Measurements from ENCODE around the gene FBXO17.
"Not testable (repeated sequence)": the region's sequence is repeated elsewhere in the genome, so short reads cannot be mapped to it uniquely, and the experiment has no call there.

The FBXO17 gene

GRCh38 chr19:38942471-38943181, 32.9 kb downstream of the FBXO17 start:
- H3K27me3 Mint-ChIP-seq = peaks cover 4% of the 10 kb centered on the region
- peaks cover 4% of the 10 kb centered on the region for H3K4me1 Mint-ChIP-seq (ENCODE audit: low read depth)
- no peaks in the 10 kb centered on the region for H3K9me3 Mint-ChIP-seq
- no peak overlapping the region for H3K4me3 Mint-ChIP-seq
- DNase-seq = no peak
- no peaks in the 10 kb centered on the region for H3K36me3 Mint-ChIP-seq (ENCODE audit: low read depth)
- no peak overlapping the region for H3K27ac Mint-ChIP-seq

GRCh38 chr19:38941979-38942378, 33.6 kb downstream of the FBXO17 start:
- Mint-ChIP-seq H3K27me3 (peaks cover 4% of the 10 kb centered on the region), H3K4me3 (no peak overlapping the region), H3K4me1 (ENCODE audit: low read depth) (peaks cover 4% of the 10 kb centered on the region), H3K27ac (no peak overlapping the region), H3K9me3 (no peaks in the 10 kb centered on the region), H3K36me3 (ENCODE audit: low read depth) (no peaks in the 10 kb centered on the region)
- no peak for DNase-seq

- not testable (repeated sequence) for H3K27ac Mint-ChIP-seq, H3K4me3 Mint-ChIP-seq, H3K27me3 Mint-ChIP-seq
Measured at GRCh38 chr19:38941466-38941865, 34.1 kb downstream of the FBXO17 start.

GRCh38 chr19:38939957-38940356, 35.6 kb downstream of the FBXO17 start:
- Mint-ChIP-seq H3K27me3 (peaks cover 4% of the 10 kb centered on the region), H3K4me3 (no peak overlapping the region), H3K27ac (no peak overlapping the region), H3K9me3 (peaks cover 2% of the 10 kb centered on the region), H3K4me1 (ENCODE audit: low read depth) (peaks cover 4% of the 10 kb centered on the region), H3K36me3 (ENCODE audit: low read depth) (peaks cover 10% of the 10 kb centered on the region)
- DNase-seq = no peak

More at GRCh38 chr19:38941466-38941865, 34.1 kb downstream of the FBXO17 start:
- not testable (repeated sequence) for DNase-seq; H3K36me3 Mint-ChIP-seq (ENCODE audit: low read depth); H3K4me1 Mint-ChIP-seq (ENCODE audit: low read depth); H3K9me3 Mint-ChIP-seq

GRCh38 chr19:38933544-38933943, 42.0 kb downstream of the FBXO17 start:
- peaks cover 3% of the 10 kb centered on the region for H3K9me3 Mint-ChIP-seq
- peaks cover 33% of the 10 kb centered on the region for H3K4me1 Mint-ChIP-seq (ENCODE audit: low read depth)
- DNase-seq = no peak
- peaks cover 58% of the 10 kb centered on the region for H3K36me3 Mint-ChIP-seq (ENCODE audit: low read depth)
- H3K27me3 Mint-ChIP-seq = no peaks in the 10 kb centered on the region
- H3K4me3 Mint-ChIP-seq = no peak overlapping the region
- no peak overlapping the region for H3K27ac Mint-ChIP-seq

GRCh38 chr19:38932425-38933179, 42.9 kb downstream of the FBXO17 start:
- Mint-ChIP-seq H3K4me3 (peak overlapping the region; percentile 99), H3K27ac (peak overlapping the region; percentile 77), H3K36me3 (ENCODE audit: low read depth) (peaks cover 67% of the 10 kb centered on the region), H3K9me3 (peaks cover 3% of the 10 kb centered on the region), H3K27me3 (no peaks in the 10 kb centered on the region), H3K4me1 (ENCODE audit: low read depth) (peaks cover 39% of the 10 kb centered on the region)
- DNase-seq = no peak

- H3K4me3 Mint-ChIP-seq = peak overlapping the region; percentile 99
- H3K9me3 Mint-ChIP-seq = peaks cover 3% of the 10 kb centered on the region
- DNase-seq = no peak
- no peaks in the 10 kb centered on the region for H3K27me3 Mint-ChIP-seq
- peaks cover 69% of the 10 kb centered on the region for H3K36me3 Mint-ChIP-seq (ENCODE audit: low read depth)
- H3K4me1 Mint-ChIP-seq (ENCODE audit: low read depth) = peaks cover 39% of the 10 kb centered on the region
- H3K27ac Mint-ChIP-seq = peak overlapping the region; percentile 99
Measured at GRCh38 chr19:38931521-38931793, 44.1 kb downstream of the FBXO17 start.

GRCh38 chr19:38930776-38931520, 44.6 kb downstream of the FBXO17 start, which contains the start of gene MRPS12:
Gene MRPS12 (plus strand): TSS chr19:38930944. CDS start chr19:38931295, 351 bp downstream.
- peaks cover 39% of the 10 kb centered on the region for H3K4me1 Mint-ChIP-seq (ENCODE audit: low read depth)
- no peaks in the 10 kb centered on the region for H3K27me3 Mint-ChIP-seq
- H3K36me3 Mint-ChIP-seq (ENCODE audit: low read depth) = peaks cover 74% of the 10 kb centered on the region
- no peak for DNase-seq
- H3K9me3 Mint-ChIP-seq = peaks cover 3% of the 10 kb centered on the region
- H3K27ac Mint-ChIP-seq = peak within 1 kb of the TSS; percentile 99
- H3K4me3 Mint-ChIP-seq = peak within 1 kb of the TSS; percentile 99

GRCh38 chr19:38929929-38930775, 45.4 kb downstream of the FBXO17 start, which contains the start of gene SARS2:
Gene SARS2 (minus strand): TSS chr19:38930763. CDS start chr19:38930736, 27 bp downstream.
- DNase-seq = peak; percentile 98
- Mint-ChIP-seq H3K36me3 (ENCODE audit: low read depth) (peaks cover 74% of the 10 kb centered on the region), H3K4me1 (ENCODE audit: low read depth) (peaks cover 39% of the 10 kb centered on the region), H3K27me3 (no peaks in the 10 kb centered on the region), H3K4me3 (peak within 1 kb of the TSS; percentile 99), H3K27ac (peak within 1 kb of the TSS; percentile 99), H3K9me3 (peaks cover 3% of the 10 kb centered on the region)

- no peaks in the 10 kb centered on the region for H3K9me3 Mint-ChIP-seq
- H3K27me3 Mint-ChIP-seq = no peaks in the 10 kb centered on the region
- DNase-seq = no peak
- H3K27ac Mint-ChIP-seq = peak overlapping the region; percentile 47
- peaks cover 38% of the 10 kb centered on the region for H3K4me1 Mint-ChIP-seq (ENCODE audit: low read depth)
- H3K4me3 Mint-ChIP-seq = peak overlapping the region; percentile 99
- peaks cover 73% of the 10 kb centered on the region for H3K36me3 Mint-ChIP-seq (ENCODE audit: low read depth)
Measured at GRCh38 chr19:38928391-38929001, 47.0 kb downstream of the FBXO17 start.

- no peaks in the 10 kb centered on the region for H3K27me3 Mint-ChIP-seq
- no peak overlapping the region for H3K4me3 Mint-ChIP-seq
- no peaks in the 10 kb centered on the region for H3K9me3 Mint-ChIP-seq
- peaks cover 58% of the 10 kb centered on the region for H3K36me3 Mint-ChIP-seq (ENCODE audit: low read depth)
- peaks cover 12% of the 10 kb centered on the region for H3K4me1 Mint-ChIP-seq (ENCODE audit: low read depth)
- no peak for DNase-seq
- H3K27ac Mint-ChIP-seq = peak overlapping the region; percentile 22
Measured at GRCh38 chr19:38924388-38924787, 51.2 kb downstream of the FBXO17 start.

- Mint-ChIP-seq H3K4me1 (ENCODE audit: low read depth) (no peaks in the 10 kb centered on the region), H3K9me3 (no peaks in the 10 kb centered on the region), H3K36me3 (ENCODE audit: low read depth) (peaks cover 55% of the 10 kb centered on the region), H3K27me3 (no peaks in the 10 kb centered on the region), H3K4me3 (no peak overlapping the region), H3K27ac (no peak overlapping the region)
- DNase-seq = no peak
Measured at GRCh38 chr19:38922482-38922881, 53.1 kb downstream of the FBXO17 start.

GRCh38 chr19:38921420-38922274, 53.9 kb downstream of the FBXO17 start:
- Mint-ChIP-seq H3K4me3 (no peak overlapping the region), H3K27ac (no peak overlapping the region), H3K4me1 (ENCODE audit: low read depth) (no peaks in the 10 kb centered on the region), H3K36me3 (ENCODE audit: low read depth) (peaks cover 55% of the 10 kb centered on the region), H3K27me3 (no peaks in the 10 kb centered on the region), H3K9me3 (no peaks in the 10 kb centered on the region)
- DNase-seq = no peak
